AG08395 (cell line): Measurements from ENCODE around the gene EFCAB8.
A peak's percentile ranks its signal among the peaks of the same experiment; 100 is the strongest.

ENCODE experiments used
- DNase-seq: peaks from one replicate; pipeline ENCODE4 v3.0.0; 2012; ENCODE audit warnings: mixed read lengths, low spot score

The EFCAB8 gene, protein sequence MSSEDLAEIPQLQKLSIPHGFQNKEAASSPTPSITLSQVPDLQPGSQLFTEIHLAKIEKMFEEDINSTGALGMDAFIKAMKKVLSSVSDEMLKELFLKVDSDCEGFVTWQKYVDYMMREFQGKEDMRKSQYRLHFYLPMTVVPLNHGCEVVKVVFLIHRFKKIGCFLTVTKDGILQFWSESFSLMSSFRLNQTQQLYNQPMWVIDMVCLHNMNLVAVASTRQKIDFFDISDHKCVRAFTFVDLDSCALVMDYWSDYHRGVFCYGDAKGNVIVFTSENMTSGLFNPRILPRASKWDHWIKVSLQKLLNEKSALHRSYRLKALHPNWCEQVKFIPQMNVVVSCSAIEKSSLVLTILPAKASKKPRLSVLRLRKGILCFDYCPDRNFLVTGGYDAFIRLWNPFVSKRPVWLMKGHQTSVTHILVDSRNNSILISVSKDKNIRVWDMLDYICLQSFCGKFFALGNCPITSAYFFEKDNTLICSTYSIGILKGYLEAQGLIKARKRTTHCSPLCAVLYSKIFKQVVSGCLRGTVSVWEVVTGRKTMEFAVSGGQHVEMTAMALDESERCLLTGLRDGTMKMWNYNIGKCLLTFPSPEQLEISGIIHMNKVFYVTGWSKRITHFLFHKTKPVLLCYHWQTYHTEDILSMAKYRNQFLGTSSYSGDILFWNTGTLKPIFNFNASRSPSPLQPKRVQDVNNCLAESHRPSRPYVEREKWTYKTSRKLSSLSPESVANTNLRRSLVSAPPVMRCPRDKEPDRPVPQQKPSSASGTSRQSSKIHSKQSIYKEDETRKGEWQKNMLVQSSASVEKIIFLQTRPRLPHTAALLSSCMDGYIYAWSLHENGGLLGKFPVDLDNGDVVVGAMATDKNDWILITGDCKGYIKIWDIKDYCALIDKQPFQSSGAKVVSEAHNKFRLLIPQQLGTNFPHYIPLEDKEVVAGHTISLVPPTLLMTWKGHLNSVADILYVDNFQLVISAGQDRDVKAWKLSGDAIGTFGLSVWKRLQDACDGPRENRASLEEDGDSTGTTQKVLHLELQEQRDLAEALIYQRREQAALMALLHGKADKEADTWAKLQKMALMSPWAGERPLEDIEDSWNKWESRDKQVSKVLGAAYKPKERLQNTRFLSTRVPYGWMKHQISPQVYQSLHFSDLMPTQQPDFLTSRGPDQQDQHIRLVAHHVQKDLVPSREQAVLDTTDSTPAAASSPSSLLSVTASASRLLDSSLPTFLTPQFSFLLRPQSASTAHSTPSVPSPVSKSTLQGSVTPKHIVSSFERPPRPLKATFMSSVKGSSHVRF

DNA sequence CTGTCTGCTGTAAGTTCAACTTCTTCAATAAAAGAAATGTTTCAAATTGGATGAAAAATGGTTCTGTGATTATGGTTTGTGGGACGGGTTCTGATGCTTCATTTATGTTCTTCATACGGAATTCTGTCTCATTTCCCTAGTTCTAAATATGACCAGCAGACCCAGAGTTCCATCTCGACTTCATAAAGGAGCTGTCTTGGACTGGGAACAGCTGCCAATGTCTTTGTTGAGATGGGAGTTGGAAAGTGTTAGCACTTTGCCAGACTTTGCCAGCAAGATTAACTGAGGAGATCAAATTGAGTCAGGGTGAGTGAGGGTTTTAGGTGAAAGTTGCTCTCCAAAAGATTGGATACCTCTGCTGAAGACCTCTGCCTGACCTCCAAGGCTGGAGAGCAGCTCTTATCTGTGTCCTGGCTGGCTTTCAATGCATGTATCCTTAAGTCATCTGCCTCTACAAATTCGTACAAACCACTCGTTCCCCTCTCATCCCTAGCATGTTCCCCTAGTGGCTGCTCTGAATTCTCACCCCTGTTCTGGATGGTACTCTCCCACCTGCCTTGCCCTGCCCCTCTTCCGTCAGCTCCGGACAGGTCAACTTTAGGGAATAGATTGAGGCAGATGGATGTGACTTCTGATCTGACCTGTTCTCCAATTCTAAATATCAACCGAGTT lies at the start of gene EFCAB8:
Gene EFCAB8, plus strand, starts transcription at position 223 of the 672 bp plus-strand sequence. CDS start 4,870 bp downstream, outside the sequence.
- DNase-seq = no peak

DNA sequence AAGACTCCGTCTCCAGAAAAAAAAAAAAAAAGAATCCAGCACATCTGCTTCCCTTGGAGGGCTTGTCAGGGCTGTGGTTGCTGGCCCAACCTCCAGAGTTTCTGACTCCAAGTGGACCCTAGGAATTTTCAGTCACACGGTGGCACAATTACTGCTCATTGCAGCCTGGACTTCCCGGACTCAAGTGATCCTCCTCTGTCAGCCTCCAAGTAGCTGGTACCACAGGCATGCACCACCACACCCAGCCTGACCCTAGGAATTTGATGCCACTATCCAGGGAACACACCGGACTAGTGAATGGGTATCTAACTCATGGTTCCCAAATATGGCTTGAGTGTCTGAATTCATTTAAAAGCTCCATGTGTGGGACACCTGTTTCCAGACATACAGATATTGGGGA lies 48.8 kb upstream of the EFCAB8 start:
- DNase-seq = no peak

DNA sequence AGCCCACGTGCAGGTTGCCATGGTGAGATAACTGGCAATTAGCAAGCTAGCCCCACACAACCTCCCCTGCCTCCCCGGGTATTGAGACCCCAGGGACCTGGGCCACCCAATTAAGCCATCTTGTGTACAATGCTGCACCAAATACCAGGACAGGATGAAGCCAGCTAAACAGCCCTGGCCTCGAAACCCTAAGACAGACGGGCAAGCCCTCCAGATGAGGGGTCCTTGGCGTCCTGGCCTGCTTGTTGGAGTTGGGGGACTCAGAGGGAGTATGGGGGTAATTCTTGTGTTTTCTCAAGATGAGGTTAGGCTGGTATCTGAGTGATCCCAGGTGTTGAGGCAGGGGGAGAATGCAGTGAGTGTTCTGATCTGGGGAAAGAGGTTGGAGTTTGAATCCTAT lies 47.8 kb upstream of the EFCAB8 start:
- DNase-seq = no peak

DNA sequence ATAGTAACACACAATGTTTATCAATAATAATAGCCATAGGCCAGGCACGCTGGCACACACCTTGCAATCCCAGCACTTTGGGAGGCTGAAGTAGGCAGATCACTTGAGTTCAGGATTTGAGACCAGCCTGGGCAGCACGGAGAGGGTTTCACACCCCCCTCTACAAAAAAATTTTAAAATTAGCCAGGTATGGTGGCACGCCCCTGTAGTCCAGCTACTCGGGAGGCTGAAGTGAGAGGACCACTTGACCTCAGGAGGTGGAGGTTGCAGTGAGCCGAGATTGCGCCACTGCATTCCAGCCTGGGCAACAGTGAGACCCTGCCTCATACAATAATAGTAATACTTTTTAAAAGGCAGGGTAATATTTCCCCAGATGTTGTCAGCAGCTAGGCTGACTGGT lies 46.8 kb upstream of the EFCAB8 start:
- no peak for DNase-seq

DNA sequence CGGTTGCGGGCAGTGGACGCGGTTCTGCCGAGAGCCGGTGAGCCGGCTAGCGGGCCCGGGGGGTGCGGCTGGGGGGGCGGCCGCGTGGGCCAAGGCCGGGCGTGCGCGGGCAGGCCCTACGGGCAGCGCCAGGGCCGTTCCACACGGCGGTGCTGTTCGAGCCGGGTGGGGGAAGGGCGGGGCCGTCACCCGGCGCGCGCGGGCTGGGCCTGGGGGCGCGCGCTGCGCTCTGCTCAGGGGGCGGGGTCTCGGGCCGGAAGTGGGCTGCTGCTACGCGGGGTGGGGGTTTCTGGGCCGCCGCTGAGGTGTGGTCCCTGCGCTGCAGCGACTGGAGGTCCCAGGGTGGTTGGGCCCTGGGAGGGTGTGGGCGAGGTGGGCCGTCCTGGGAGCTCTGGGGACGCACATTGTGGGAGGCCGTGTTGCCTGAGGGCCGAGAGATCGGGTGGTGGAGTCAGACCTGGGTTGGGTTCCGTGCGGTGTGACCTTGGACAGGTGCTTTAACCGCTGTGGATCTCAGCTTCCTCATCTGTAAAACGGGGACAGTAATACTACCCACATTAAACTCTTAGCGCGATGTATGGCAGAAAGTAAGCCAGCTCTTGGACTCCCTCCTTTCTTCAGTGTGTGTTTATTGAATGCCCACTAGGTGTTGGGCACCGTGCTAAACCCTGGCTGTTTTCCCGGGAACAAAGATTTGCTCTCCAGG lies 38.6 kb upstream of the EFCAB8 start:
- DNase-seq = no peak

DNA sequence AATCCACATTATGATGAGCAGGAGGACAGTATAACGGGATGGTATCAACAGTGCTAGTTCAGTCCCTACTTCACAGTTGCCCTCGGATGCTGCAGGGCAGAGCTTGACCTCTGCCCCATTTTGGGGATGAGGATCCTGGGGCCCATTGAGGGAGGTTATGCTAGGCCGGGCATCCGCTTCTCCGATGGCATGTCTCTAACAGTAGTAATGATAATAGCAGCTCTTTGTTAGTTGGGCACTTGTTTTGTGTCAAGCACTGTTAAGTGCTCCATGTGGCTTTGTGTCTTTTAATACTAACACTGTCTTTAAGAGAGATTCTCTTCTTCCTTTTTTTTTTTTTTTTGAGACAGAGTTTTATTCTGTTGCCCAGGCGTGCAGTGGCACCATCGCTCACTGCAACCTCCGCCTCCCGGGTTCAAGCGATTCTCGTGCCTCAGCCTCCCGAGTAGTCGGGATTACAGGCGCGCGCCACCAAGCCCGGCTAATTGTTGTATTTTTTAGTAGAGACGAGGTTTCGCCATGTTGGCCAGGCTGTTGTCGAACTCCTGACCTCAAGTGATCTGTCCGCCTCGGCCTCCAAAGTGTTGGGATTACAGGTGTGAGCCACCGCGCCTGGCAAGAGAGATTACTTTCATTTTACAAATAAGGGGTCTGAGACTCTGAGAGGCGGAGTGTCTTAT lies 37.9 kb upstream of the EFCAB8 start:
- DNase-seq = no peak

DNA sequence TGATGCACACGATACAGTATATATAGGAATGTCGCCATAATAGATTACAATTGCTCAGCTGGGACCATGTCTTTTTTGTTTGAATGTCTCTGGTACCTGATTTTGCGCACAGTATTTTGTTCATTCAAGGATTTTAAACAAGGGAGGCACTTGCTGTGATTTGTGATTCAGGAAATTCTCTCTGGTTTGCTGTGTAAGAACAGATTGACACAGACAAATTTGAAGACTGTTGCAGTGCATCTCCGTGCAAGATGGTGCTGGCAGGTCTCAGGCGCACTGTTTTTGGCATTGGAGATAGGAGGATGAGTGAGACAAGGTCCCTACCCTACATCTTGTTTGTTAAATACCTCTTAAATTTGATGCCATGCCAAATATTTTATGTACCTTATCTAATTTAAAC lies 36.5 kb upstream of the EFCAB8 start:
- DNase-seq = no peak

DNA sequence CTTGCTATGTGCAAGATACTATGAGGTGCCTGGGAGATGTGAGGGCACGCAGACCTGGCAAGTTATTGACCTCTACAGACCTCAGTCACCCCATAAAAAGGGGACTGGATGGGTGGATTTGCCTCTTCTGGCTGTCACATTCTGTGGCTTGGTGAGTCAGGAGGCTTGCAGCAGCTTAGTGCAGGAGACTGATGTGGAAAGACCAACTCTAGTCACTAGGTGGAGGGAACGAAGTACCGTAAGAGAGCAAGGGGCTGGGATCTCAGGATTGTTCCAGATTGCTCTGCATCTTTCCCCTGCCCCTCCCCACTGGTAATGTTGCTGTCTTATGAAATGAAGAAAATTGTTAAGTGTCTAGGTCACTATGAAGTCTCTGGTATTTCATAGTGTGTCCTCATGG lies 35.6 kb upstream of the EFCAB8 start:
- DNase-seq = peak; percentile 76

DNA sequence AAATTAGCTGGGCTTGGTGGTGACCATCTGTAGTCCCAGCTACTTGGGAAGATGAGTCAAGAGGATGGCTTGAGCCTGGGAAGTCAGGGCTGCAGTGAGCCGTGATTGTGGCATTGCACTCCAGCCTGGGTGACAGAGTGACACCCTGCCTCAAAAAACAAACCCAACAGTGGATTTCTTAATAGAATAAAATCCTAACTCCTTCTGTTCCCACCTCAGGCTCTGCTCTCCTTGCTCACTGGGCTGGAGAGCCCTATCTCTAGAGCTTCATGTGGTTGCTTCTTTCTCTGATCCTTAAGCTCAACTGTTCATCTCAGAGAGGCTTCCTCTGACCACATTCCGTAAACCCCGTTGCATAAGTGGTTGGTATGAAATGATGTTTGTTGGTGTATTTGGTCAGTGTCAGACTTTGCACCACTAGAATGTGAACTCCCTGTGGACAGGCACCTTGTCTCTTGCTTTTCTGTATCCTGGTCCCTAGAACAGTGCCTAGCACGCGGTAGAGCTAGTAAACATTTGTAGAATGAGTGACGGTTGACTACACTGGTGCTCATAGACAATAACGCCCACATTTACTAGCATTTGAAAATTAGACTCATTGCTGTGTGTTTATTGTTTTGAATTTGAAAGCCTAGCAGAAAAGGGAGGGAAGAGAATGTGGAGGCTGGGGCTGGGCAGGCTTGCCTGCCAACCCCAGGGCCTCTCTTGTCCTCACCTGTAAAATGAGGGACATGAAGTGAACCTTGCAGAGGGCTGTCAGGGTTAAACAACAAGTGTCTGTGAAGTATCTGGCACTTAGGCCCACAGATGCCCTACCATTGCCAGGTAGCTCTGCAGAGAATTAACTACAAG lies 34.8 kb upstream of the EFCAB8 start:
- no peak for DNase-seq

DNA sequence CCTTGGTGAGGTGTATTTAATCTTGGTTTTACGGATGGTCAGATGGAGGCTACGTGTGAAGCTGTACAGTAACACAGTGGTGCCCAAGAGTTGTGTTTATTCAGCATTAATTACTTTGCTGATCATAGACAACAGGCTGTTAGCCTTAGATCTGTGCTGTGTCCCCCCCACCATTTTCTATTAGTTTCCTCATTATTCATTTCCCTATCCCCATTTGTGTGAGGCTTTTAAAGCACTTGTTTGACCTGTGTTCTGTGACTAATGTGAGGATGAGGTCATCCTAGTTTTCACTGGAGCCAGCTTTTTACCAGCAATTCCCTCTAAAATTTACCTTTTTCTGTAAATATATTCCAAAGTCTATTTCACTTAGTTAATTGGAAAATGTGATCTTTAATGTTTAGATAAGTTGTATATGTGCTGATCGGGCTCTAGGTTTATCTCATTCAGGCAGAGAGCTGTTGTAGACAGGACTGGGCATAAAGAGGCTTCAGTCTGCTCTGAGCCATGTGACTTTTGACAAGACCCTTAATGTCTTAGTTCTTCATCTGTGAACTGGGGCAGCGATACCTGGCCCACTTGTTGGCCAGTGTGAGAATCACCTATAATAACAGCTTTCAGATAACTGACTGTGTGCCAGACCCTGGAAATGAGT lies 30.6 kb upstream of the EFCAB8 start:
- peak; percentile 39 for DNase-seq

DNA sequence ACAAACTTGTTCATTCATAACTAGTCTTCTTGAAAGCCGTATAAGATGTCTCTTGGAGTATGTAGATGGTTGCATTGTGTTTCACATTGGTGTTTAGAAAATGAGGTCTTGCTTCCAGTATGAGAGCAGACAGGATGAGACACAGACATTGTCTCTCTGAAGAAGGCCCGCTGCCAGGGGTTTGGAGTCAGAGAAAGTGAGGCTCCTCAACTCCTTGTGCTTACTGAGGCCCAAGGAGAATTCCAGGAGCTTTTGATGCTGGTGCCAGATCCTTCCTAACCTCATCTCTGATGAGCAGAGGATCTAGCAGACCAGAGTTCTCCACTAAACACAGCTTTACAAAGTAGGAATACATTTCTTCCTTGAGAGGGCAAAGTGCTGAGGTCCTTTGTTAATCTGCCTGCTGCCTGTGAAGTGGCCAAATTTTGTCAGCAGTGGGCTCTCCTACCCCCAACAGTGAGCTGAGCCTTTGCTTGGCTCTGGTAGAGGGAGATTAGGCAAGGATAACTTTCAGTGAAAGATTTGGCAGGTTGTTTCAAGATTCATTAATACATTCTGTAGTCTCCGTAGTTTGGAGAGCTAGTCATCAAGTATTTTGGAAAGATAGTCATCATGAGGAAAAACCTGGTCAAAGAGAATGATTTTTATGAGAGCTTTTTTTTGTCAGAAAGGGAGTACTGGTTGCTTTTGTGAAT lies 29.3 kb upstream of the EFCAB8 start:
- peak; percentile 43 for DNase-seq

DNA sequence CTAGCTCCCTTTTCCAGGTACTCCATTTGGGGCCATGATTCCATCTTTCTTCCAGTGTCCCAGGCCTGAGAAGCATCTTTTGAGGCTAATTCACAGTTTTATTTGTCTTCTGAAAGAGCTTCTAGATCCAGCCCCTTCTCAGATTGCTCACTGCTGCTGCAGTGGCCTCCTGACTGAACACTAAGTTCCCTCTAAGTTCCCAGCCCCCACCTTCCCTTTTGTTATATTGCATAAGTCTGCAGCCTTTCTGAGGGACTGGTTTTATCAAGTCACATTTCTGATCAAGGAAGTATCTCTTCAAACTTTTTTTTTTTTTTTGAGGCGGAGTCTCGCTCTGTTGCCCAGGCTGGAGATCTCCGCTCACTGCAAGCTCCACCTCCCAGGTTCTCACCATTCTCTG lies 28.3 kb upstream of the EFCAB8 start:
- DNase-seq = no peak

DNA sequence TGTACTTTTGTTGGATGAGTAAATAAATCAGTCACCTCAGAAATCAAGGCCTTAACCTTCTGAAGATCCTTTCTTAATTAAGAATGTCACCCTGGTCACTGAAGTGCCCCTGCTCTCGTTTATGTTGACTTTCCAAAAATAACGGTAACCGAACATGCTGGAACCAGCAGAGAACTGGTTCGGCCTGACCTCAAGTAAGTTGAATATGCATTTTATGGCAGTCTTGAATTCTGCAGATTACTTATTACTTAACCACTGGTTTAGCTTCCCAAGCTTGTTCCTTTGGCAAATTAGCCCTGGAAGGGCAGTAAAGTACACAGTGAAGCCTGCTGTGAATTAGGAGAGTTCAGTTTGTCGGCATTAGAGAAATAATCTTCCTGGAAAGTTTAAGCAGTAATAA lies 26.7 kb upstream of the EFCAB8 start:
- no peak for DNase-seq

DNA sequence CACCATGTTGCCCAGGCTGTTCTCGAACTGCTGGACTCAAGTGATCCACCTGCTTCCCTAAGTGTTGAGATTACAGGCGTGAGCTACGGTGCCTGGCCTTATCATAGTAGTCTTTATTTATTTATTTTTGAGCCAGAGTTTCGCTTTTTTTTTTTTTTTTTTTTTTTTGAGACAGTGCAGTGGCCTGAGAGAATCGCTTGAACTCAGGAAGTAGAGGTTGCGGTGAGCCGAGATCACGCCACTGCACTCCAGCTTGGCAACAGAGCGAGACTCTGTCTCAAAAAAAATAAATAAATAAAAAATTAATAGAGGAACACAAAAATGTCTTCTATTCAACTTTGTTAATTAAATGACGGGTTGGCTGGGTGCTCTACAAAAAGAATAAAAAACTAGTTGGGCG lies 26.1 kb upstream of the EFCAB8 start:
- no peak for DNase-seq

DNA sequence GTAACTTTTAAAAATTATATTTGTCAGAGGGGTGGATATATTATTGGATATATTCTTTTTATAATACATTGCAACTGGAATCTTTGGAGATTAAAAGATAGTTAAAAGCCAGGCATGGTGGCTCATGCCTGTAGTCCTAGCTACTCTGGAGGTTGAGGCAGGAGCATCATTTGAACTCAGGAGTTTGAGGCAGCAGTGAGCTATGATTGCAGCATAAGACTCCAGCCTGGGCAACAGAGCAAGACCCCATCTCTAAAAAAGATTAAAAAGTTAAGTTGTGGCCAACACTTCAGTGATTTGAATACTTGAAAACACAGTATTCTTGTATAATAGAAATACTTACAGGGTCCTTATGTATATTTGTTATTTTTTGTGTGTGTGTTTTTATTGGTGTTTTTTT lies 23.8 kb upstream of the EFCAB8 start:
- no peak for DNase-seq

DNA sequence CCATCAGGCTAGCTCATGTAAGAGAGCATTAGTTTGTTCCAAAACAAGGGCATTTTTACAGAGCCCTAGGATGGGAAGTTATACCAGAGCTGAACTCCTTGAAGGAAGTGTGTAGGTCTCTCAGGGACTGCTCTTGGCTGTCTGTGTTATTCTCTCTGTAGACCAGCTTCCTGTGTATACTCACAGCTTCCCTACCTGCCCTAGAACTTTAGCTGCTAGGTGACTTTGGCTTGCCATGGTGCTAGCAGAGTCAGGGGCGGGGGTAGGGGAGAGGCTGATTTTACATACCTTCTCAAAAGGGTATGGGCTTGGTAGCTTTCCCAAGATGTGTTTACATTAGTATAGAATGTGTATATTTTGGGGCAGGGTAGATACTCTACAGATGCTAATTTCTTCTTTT lies 21.6 kb upstream of the EFCAB8 start:
- DNase-seq = no peak

DNA sequence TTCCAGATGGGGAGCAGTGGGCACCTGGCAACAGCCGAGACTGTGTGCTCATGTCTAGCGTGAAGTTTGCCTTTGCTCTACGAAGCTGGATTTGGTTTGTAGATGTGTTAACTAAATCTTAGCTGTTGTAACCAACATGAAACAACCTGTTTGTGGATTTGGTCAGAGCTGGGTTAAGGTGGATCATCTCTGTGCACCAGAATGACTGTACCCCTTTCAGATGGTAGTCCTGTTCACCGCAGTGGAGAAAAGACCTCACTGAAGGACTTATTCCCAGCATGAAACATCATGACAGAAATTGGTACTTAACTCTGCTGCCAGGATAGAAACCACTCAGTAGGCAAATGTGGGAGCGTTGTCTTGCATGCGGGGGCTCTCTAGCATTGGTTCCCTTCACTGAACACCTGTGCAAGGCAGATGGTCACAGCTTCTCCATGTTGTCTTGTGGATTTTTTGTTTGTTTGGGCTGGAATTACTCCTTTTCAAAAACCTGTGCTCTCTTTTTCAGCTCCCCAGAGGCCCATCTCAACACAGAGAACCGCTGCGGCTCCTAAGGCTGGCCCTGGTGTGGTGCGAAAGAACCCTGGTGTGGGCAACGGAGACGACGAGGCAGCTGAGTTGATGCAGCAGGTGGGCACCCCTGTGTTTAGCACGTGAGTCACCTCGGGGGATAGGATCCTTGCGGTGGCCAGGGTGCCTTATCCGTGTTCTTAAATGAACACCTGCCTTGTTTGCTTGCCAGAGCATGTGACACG lies 19.3 kb upstream of the EFCAB8 start:
- no peak for DNase-seq

DNA sequence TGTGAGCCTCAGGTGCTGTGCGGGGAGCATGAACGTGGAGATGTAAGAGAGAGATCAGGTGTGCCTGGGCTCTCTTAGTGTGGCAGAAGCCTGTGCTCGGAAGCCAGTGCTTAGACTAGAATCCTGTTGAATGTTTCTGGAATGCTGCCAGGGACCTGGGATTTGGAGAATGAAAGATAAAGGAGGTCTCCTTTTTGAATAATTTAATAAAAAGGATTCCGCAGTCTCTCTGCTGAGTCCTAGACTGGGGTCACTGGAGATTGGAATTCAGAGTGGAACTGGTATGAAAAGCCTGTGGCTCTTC lies 18.8 kb upstream of the EFCAB8 start:
- no peak for DNase-seq
